Stimulated activated effector memory CD8-positive, alpha-beta T cell treated with anti-CD3 and anti-CD28 coated beads, Interleukin-12 subunit alpha, Interleukin-12 subunit beta, amount 100 ng/mL, for 72 hours (primary cell): ENCODE measurements around the gene COLEC12.

Source experiments
- ATAC-seq: fragments of 150-1000 bp; cut with Tn5 transposase; 2 replicates; pipeline ENCODE4 v1.10.0; 2021
- DNase-seq, 2 donors: peaks; one replicate each; pipeline ENCODE4 v3.0.0; 2021 to 2022; ENCODE audit warnings: low spot score in 2 of 2
- H3K27ac Mint-ChIP-seq: one replicate; pipeline ENCODE4 v1.8.0; 2022; ENCODE audit warnings: mild to moderate bottlenecking, mixed read lengths
- H3K36me3 Mint-ChIP-seq: one replicate; pipeline ENCODE4 v1.8.0; 2022; ENCODE audit warnings: mild to moderate bottlenecking, mixed read lengths
- H3K4me1 Mint-ChIP-seq: one replicate; pipeline ENCODE4 v1.8.0; 2022; ENCODE audit warnings: mixed read lengths
- H3K4me3 Mint-ChIP-seq: one replicate; pipeline ENCODE4 v1.8.0; 2022; ENCODE audit warnings: mild to moderate bottlenecking, mixed read lengths
- H3K9me3 Mint-ChIP-seq: one replicate; pipeline ENCODE4 v1.8.0; 2022; ENCODE audit warnings: mixed read lengths

Gene COLEC12

DNA sequence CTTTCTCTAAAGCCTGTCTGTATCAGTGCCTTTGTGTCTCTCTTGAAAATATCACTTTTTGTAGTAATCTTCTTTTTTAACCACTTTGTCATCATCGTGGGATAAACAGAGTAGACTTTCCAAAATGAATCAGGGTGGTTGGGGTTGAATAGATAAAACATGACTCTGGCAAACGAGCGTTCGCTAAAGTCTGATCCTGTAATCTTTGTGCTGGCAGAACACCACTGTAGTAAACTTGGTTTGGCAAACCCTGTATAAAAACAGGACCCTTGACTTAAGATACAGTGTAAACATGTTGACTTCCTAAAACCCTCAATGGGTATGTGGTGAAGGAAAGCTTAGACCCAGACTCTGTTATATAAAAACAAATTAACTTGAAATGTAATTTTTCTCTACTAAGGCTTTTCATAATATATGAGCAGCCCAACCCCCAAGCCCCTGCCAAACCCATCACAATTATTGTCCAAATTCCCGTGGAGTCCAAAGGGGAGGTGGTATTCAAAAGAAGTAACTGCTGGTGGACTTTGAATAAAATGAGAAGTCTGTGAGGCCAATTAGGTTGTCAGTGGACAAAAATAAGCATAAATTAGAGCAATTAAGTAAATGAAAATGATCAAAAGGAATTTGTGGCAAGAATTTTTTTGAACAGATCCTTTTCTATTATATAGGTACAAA lies 52.2 kb downstream of the COLEC12 start:
- no peak for DNase-seq
- no peak for ATAC-seq
- H3K27ac Mint-ChIP-seq = no peak overlapping the region
- H3K4me1 Mint-ChIP-seq = no peaks in the 10 kb centered on the region
- peaks cover 6% of the 10 kb centered on the region for H3K9me3 Mint-ChIP-seq
- H3K4me3 Mint-ChIP-seq = no peak overlapping the region
- H3K36me3 Mint-ChIP-seq = no peaks in the 10 kb centered on the region

- ATAC-seq (no peak), DNase-seq (no peak)
- no peaks in the 10 kb centered on the region for H3K36me3 Mint-ChIP-seq
- H3K4me1 Mint-ChIP-seq = no peaks in the 10 kb centered on the region
- no peak overlapping the region for H3K27ac Mint-ChIP-seq
- H3K4me3 Mint-ChIP-seq = no peak overlapping the region
- peaks cover 3% of the 10 kb centered on the region for H3K9me3 Mint-ChIP-seq
Measured at GRCh38 chr18:446941-447560, 53.5 kb downstream of the COLEC12 start.

DNA sequence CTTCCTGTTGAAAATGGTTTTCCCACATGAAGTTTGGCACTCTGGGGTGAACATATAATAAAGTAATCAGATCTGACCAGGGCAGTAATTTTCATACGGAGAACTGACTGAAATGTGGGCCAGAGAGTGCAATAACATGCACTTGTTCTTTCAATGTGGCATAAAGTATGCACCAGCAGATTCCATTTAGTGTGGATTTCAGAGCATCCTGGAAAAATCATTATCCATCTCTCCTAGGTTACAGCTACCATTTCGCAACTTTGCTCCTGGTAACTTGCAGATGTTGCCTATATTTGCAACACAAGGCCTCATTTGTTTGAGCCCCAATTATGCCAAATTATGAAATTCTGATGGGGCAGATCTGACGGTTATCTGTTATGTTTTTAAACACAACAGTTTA lies 55.4 kb downstream of the COLEC12 start:
- Mint-ChIP-seq H3K4me3 (no peak overlapping the region), H3K27ac (no peak overlapping the region), H3K9me3 (no peaks in the 10 kb centered on the region), H3K4me1 (no peaks in the 10 kb centered on the region), H3K36me3 (no peaks in the 10 kb centered on the region)
- DNase-seq (no peak), ATAC-seq (no peak)

DNA sequence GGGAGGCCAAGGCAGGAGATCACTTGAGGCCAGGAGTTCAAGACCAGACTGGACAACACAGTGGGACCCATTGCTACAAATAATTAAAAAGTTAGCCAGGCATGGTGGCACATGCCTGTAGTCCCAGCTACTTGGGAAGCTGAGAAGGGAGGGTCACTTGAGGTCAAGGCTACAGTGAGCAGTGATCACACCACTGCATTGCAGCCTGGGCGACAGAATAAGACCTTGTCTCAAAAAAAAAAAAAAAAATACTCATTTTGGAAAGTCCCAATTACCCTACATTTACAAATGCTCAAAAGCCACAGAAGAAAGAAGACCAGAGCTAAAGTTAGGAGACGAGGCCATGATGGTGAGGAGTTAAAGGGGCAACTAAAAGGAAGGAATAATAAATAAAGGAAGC lies 61.9 kb downstream of the COLEC12 start:
- Mint-ChIP-seq H3K4me3 (no peak overlapping the region), H3K36me3 (no peaks in the 10 kb centered on the region), H3K4me1 (no peaks in the 10 kb centered on the region), H3K9me3 (no peaks in the 10 kb centered on the region), H3K27ac (no peak overlapping the region)
- DNase-seq (no peak), ATAC-seq (no peak)

DNA sequence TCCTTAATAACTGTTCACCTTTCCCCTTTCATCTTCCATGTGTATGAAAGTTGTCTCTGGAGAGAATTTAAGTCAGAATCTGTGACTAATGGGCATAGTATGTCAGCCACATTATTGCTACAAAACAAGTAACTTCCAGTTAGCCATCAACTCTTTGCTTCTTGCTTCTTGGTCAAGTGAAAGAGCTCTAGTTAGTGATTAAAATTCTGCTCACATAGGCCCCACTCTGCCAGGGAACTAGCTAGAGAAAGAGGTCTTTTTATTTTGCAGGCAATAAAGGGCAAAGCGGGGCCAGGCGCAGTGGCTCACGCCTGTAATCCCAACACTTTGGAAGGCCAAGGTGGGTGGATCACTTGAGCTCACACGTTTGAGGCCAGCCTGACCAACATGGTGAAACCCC lies 64.6 kb downstream of the COLEC12 start:
- DNase-seq (no peak), ATAC-seq (no peak)
- H3K27ac Mint-ChIP-seq = no peak overlapping the region
- no peaks in the 10 kb centered on the region for H3K4me1 Mint-ChIP-seq
- no peaks in the 10 kb centered on the region for H3K9me3 Mint-ChIP-seq
- no peak overlapping the region for H3K4me3 Mint-ChIP-seq
- no peaks in the 10 kb centered on the region for H3K36me3 Mint-ChIP-seq

- ATAC-seq = no peak
- Mint-ChIP-seq H3K36me3 (no peaks in the 10 kb centered on the region), H3K9me3 (no peaks in the 10 kb centered on the region), H3K4me1 (no peaks in the 10 kb centered on the region), H3K27ac (no peak overlapping the region), H3K4me3 (no peak overlapping the region)
- DNase-seq = no peak
Measured at GRCh38 chr18:434410-434809, 66.1 kb downstream of the COLEC12 start.

- Mint-ChIP-seq H3K9me3 (no peaks in the 10 kb centered on the region), H3K4me1 (no peaks in the 10 kb centered on the region), H3K36me3 (no peaks in the 10 kb centered on the region), H3K27ac (no peak overlapping the region), H3K4me3 (no peak overlapping the region)
- ATAC-seq (no peak), DNase-seq (no peak)
Measured at GRCh38 chr18:433960-434359, 66.5 kb downstream of the COLEC12 start.

DNA sequence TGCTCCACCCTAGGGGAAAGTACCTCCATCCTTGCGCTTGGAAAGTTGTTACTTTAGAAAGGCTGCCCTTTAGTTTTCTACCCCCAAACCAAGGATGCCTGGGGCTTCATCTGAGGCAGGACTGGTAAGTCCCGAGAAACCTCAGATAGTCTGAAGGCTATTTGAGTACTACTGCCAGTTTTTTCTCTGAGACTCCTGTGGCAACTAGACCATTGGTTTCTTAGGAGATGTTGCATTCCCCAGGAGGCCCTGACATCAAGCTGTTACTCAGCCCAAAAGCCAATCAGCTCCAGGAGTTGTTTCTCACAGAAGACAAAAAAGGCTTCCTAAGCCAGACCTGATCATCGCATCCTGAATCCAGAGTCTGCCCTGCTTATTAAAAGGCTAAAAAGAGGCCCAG lies 67.2 kb downstream of the COLEC12 start:
- ATAC-seq = no peak
- no peak for DNase-seq
- no peak overlapping the region for H3K4me3 Mint-ChIP-seq
- no peak overlapping the region for H3K27ac Mint-ChIP-seq
- H3K9me3 Mint-ChIP-seq = no peaks in the 10 kb centered on the region
- no peaks in the 10 kb centered on the region for H3K36me3 Mint-ChIP-seq
- no peaks in the 10 kb centered on the region for H3K4me1 Mint-ChIP-seq

DNA sequence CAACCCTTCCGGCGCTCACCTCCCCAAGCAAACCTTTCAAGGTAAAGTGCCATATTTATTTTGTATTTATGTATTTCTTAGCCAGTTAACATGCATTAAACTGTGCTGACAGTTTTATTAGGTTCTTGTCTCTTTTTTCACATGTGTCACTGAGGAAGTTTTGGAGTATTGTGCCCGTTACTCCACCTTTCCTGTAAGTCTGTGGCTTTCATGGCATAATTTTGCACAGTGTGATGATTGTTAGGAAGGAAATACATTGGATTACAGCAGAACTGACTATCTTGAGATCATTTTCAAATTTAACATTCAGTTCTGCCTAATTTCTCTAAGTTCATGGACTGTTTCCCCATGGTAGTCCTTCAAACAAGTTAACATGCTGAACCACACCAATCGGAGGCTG lies 67.7 kb downstream of the COLEC12 start:
- ATAC-seq (no peak), DNase-seq (no peak)
- H3K36me3 Mint-ChIP-seq = no peaks in the 10 kb centered on the region
- no peak overlapping the region for H3K27ac Mint-ChIP-seq
- H3K9me3 Mint-ChIP-seq = no peaks in the 10 kb centered on the region
- no peak overlapping the region for H3K4me3 Mint-ChIP-seq
- H3K4me1 Mint-ChIP-seq = no peaks in the 10 kb centered on the region

DNA sequence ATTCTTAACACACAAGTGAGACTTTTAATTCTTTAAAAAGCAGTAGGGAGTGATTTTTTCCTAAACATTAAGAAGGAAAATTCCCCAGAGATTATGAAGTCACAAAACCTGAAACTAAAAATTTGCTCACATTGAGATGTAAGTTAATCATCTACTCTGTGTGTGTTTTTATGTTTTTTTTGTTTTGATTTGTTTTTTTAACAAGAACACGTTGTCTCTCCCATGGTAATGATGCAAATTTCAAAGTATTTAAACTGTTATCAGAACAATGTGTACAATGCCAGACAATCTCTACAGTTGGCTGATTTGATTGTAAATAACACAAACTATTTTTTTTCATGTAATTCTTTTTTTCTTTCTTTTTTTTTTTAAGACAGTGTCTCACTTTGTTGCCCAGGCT lies 71.5 kb downstream of the COLEC12 start:
- H3K4me3 Mint-ChIP-seq = no peak overlapping the region
- no peaks in the 10 kb centered on the region for H3K4me1 Mint-ChIP-seq
- H3K9me3 Mint-ChIP-seq = no peaks in the 10 kb centered on the region
- H3K36me3 Mint-ChIP-seq = no peaks in the 10 kb centered on the region
- DNase-seq (no peak), ATAC-seq (no peak)
- no peak overlapping the region for H3K27ac Mint-ChIP-seq

- ATAC-seq (peak; percentile 72), DNase-seq (no peak)
- Mint-ChIP-seq H3K36me3 (no peaks in the 10 kb centered on the region), H3K4me3 (no peak overlapping the region), H3K9me3 (no peaks in the 10 kb centered on the region), H3K27ac (no peak overlapping the region), H3K4me1 (no peaks in the 10 kb centered on the region)
Measured at GRCh38 chr18:427005-427404, 73.5 kb downstream of the COLEC12 start.

DNA sequence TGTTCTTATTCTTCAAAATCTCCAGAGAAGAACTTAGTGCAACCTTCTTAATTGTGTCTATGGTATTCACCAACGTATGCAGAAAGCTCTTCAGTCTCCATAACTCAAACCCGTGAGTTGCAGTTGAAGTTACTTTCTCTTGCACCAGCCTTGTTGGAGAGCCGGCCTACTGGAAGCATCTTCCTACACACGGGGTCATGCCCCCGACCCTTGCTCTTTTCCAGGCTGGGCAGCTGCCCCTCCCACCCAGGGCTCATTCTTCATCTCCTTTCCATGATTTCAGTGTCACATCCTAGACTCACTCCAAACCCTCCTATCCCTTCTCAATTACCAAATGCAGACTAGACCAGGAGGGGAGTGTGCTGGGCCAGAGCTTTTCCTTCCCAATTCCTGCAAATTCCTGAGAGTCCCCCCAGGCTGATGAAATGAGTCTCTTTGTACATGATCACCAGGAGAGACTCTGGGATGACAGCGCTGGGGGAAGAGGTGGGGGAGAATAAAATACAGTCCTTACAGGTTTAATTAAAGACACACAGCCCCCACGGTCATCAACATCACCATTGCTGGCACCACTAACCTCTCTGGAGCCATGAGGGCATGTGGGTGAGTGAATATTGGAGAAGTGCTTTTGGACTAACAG lies 75.3 kb downstream of the COLEC12 start:
- no peak for ATAC-seq
- H3K36me3 Mint-ChIP-seq = no peaks in the 10 kb centered on the region
- H3K4me3 Mint-ChIP-seq = no peak overlapping the region
- H3K9me3 Mint-ChIP-seq = no peaks in the 10 kb centered on the region
- H3K27ac Mint-ChIP-seq = no peak overlapping the region
- no peak for DNase-seq
- H3K4me1 Mint-ChIP-seq = no peaks in the 10 kb centered on the region

- Mint-ChIP-seq H3K4me1 (no peaks in the 10 kb centered on the region), H3K9me3 (no peaks in the 10 kb centered on the region), H3K36me3 (no peaks in the 10 kb centered on the region), H3K4me3 (no peak overlapping the region), H3K27ac (no peak overlapping the region)
- no peak for DNase-seq
- peak; percentile 29 for ATAC-seq
Measured at GRCh38 chr18:424668-425067, 75.8 kb downstream of the COLEC12 start.

DNA sequence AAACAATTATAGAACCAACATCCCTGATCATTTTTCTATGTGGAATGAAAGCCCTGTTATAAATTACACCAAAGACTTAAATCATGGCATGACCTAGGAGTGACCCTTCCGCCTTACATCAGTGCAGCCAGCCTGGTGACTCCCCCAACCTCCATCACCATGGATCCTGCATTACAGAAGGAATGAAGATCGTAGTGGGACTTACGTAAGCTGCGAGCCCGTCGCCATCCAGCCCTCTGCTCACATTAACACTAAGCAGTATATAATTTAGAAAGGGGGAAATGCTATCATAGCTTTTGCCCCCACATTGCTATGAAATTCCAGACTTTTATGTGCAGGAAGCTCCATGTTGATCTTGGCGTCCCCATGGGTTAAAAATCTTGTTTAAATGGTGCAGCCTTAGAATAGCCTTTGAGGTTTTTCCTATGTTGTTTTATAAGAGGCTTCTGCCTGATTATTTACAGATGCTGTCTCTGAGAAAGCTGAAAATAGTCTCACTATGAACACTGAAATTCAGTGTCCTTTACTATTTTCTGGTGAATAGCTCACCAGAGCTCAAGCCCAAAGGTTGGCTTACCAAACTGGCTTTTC lies 76.3 kb downstream of the COLEC12 start:
- H3K9me3 Mint-ChIP-seq = no peaks in the 10 kb centered on the region
- H3K36me3 Mint-ChIP-seq = no peaks in the 10 kb centered on the region
- DNase-seq = no peak
- H3K4me3 Mint-ChIP-seq = no peak overlapping the region
- no peak for ATAC-seq
- no peak overlapping the region for H3K27ac Mint-ChIP-seq
- H3K4me1 Mint-ChIP-seq = no peaks in the 10 kb centered on the region

- ATAC-seq (no peak), DNase-seq (no peak)
- Mint-ChIP-seq H3K4me1 (no peaks in the 10 kb centered on the region), H3K9me3 (peaks cover 4% of the 10 kb centered on the region), H3K4me3 (no peak overlapping the region), H3K27ac (no peak overlapping the region), H3K36me3 (no peaks in the 10 kb centered on the region)
Measured at GRCh38 chr18:422966-423365, 77.5 kb downstream of the COLEC12 start.
